Esophagus squamous epithelium (tissue), 5 donors: ENCODE data around the gene MS4A4A. TPM values are rescaled to one million over a fixed set of nuclear protein-coding genes. Genes with fewer than 3 reads are reported as not detected.
A peak's percentile ranks its signal among the peaks of the same experiment; 100 is the strongest.

Source experiments
- DNase-seq: peaks from one replicate; lab custom pipeline; 2025; lab: John Stamatoyannopoulos, UW
- H3K27ac ChIP-seq, 4 donors: fragments of 200-600 bp; sonication (generic); one replicate each; pipeline ENCODE4 v1.5.1; 2016 to 2019; ENCODE audit warnings: mild to moderate bottlenecking in 1 of 4
- H3K27me3 ChIP-seq, 4 donors: fragments of 200-600 bp; sonication (generic); 1 replicate in 3 of 4; 2 replicates in 1 of 4; pipeline versions ENCODE4 v1.5.1 to v1.6.0; 2017 to 2021; ENCODE audit warnings: antibody characterized with exemption in 1 of 4
- H3K36me3 ChIP-seq, 3 donors: fragments of 200-600 bp; sonication (generic); one replicate each; pipeline ENCODE4 v1.5.1; 2016 to 2019
- H3K4me1 ChIP-seq, 3 donors: fragments of 200-600 bp; sonication (generic); one replicate each; pipeline ENCODE4 v1.5.1; 2017 to 2019
- H3K4me3 ChIP-seq, 4 donors: fragments of 200-600 bp; sonication (generic); 1 replicate in 3 of 4; 2 replicates in 1 of 4; pipeline ENCODE4 v1.5.1; 2016 to 2019; ENCODE audit warnings: mild to moderate bottlenecking in 2 of 4, moderate library complexity in 1 of 4
- H3K9me3 ChIP-seq, 3 donors: fragments of 200-600 bp; sonication (generic); one replicate each; pipeline ENCODE4 v1.5.1; 2016 to 2019
- CTCF ChIP-seq, 6 experiments: fragments of 450-650 bp in 4 of 6; fragments of 200-600 bp in 2 of 6; sonication (generic) in 2 of 6; IDR thresholded peaks; one replicate each; pipeline ENCODE4 v1.5.1; 2016 to 2019; ENCODE audit warnings: antibody characterized with exemption in 6 of 6, mild to moderate bottlenecking in 4 of 6, moderate library complexity in 4 of 6
- POLR2A ChIP-seq, 4 donors: fragments of 450-650 bp; IDR thresholded peaks; one replicate each; pipeline ENCODE4 v1.6.1; 2017; ENCODE audit warnings: antibody characterized with exemption in 4 of 4, mild to moderate bottlenecking in 4 of 4, moderate library complexity in 3 of 4
- WGBS, 2 donors: methylation state at CpG; one replicate each; pipeline ENCODE4 v1.1.5; 2018; 5-methylcytosine and 5-hydroxymethylcytosine counted together
- intact Hi-C: fragments of 100-400 bp; cut with DNase I; formaldehyde crosslinking; loops from one replicate; pipeline ENCODE4 v1.15.0; 2022
- total RNA-seq, 4 donors: library from RNA; depleted of rRNA; stranded (reverse); fragments of >200 nt; gene quantifications; one replicate each; pipeline ENCODE4 v1.1.0, GENCODE V29; 2016
- donor health status: DM: yes; HTN: yes; CAD: no.

The MS4A4A gene
- total RNA-seq, 4 donors from 2014 or later, result 0.42 to 32.0 (median 8.3) TPM

- TF ChIP-seq CTCF (IDR thresholded peaks at IDR 0.05) (peak in 1 of 6 experiments; percentile 12), POLR2A (IDR thresholded peaks at IDR 0.05) (no peak)
- Histone ChIP-seq H3K4me3 (no peak overlapping the region), H3K9me3 (no peaks in the 10 kb centered on the region), H3K27ac (no peak overlapping the region), H3K27me3 (no peaks in the 10 kb centered on the region), H3K4me1 (no peaks in the 10 kb centered on the region), H3K36me3 (no peaks in the 10 kb centered on the region)
- no peak for DNase-seq
- intact Hi-C loops, result no loop called here
Measured at GRCh38 chr11:60345489-60345888, 65.0 kb downstream of the MS4A4A start.

DNA sequence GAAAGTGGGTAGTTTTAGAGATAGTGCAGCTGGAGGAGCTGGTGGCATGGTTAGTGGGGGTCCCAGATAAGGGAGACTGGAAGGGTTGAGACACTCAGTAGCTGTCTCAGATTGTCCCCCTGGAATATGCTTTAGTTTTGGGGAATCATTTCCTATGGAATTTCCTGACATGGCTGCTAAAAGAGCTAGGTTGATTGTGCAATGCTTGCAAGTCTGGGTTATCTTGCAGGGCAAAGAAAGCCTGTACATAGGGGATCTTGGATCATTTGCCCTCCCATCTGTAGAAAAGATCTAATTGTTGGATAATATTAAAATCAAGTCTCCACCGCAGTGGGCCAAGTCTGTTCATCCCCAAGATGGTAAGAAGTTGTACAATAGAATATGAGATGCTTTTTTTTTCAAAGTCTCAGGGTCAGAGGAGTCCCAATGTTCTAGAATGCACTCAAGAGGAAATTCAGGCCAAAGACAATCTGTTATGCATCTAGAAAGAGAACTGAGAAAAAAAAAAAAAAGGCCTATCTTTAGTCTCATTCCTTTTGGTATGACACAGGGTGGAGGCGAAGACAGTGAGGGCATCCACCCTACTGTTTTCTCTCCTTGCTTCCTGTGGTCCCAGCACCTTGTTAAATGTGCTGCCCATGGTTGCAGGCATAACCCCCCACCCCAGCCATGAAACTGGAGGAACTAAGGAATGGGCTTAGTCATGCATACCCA lies 66.8 kb downstream of the MS4A4A start:
- no peak overlapping the region for H3K27ac ChIP-seq
- H3K27me3 ChIP-seq, result no peaks in the 10 kb centered on the region
- no peaks in the 10 kb centered on the region for H3K36me3 ChIP-seq
- WGBS, 2 donors, result 71 to 93% methylated on average over 2 of the region's 2 CpGs
- no peak for DNase-seq
- no peak overlapping the region for H3K4me3 ChIP-seq
- no peaks in the 10 kb centered on the region for H3K4me1 ChIP-seq
- H3K9me3 ChIP-seq, result no peaks in the 10 kb centered on the region
- no peak for TF ChIP-seq CTCF (IDR thresholded peaks at IDR 0.05)
- no peak for TF ChIP-seq POLR2A (IDR thresholded peaks at IDR 0.05)
- intact Hi-C loops, result no loop called here

- no peaks in the 10 kb centered on the region for H3K4me1 ChIP-seq
- no peaks in the 10 kb centered on the region for H3K9me3 ChIP-seq
- no peaks in the 10 kb centered on the region for H3K27me3 ChIP-seq
- no peak overlapping the region for H3K4me3 ChIP-seq
- TF ChIP-seq POLR2A (IDR thresholded peaks at IDR 0.05) (no peak), CTCF (IDR thresholded peaks at IDR 0.05) (no peak)
- no peaks in the 10 kb centered on the region for H3K36me3 ChIP-seq
- intact Hi-C loops, result no loop called here
- no peak overlapping the region for H3K27ac ChIP-seq
- 58 to 76% methylated on average over 2 of the region's 2 CpGs for WGBS, 2 donors
- no peak for DNase-seq
Measured at GRCh38 chr11:60348116-60348515, 67.7 kb downstream of the MS4A4A start.

- intact Hi-C loops, result no loop called here
- H3K27me3 ChIP-seq, result no peaks in the 10 kb centered on the region
- WGBS, 2 donors, result 69 to 88% methylated on average over 1 of the region's 1 CpG
- no peak overlapping the region for H3K4me3 ChIP-seq
- no peak overlapping the region for H3K27ac ChIP-seq
- H3K4me1 ChIP-seq, result no peaks in the 10 kb centered on the region
- no peaks in the 10 kb centered on the region for H3K36me3 ChIP-seq
- TF ChIP-seq CTCF (IDR thresholded peaks at IDR 0.05), result no peak
- no peak for TF ChIP-seq POLR2A (IDR thresholded peaks at IDR 0.05)
- H3K9me3 ChIP-seq, result no peaks in the 10 kb centered on the region
- DNase-seq, result no peak
Measured at GRCh38 chr11:60349990-60350389, 69.5 kb downstream of the MS4A4A start.

DNA sequence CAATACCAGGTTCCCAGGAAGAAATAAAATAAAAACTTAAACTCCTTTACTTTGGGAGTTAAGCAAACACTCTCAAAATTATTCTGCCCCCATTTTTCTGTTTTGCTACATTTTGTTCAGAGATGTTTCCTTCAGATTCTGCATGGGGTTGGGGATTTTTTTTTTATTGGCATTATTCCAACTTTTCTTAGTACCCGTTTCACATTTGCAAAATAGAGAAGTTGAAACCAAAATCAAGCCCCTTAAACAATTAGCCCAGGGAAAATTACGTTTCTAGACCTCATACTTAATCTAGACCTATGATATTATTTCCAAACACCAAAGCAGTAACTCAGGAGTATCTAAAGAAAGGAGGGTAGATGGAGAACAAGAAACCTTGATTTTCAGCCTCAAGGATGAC lies 77.3 kb downstream of the MS4A4A start:
- H3K9me3 ChIP-seq, result no peaks in the 10 kb centered on the region
- no peak for DNase-seq
- no peak overlapping the region for H3K4me3 ChIP-seq
- intact Hi-C loops, result no loop called here
- no peaks in the 10 kb centered on the region for H3K27me3 ChIP-seq
- no peak for TF ChIP-seq CTCF (IDR thresholded peaks at IDR 0.05)
- TF ChIP-seq POLR2A (IDR thresholded peaks at IDR 0.05), result no peak
- no peaks in the 10 kb centered on the region for H3K4me1 ChIP-seq
- H3K36me3 ChIP-seq, result no peaks in the 10 kb centered on the region
- 17% methylated on average over 2 of the region's 2 CpGs for WGBS, 2 donors
- H3K27ac ChIP-seq, result no peak overlapping the region

Other genes with a start within 250 kb of the MS4A4A start
- gene OOSP2, start 240.3 kb upstream of the MS4A4A start, total RNA-seq, result not detected
- not detected for gene MS4A3, start 224.0 kb upstream of the MS4A4A start, total RNA-seq
- 10 to 100 TPM in 1 of 4 donors, under 1 TPM in 1, not detected in 2; 0.12 to 13.2 TPM for gene MS4A2, start 192.0 kb upstream of the MS4A4A start, total RNA-seq
- 10 to 100 TPM in 2 of 4 donors, 1 to 10 TPM in 2; 2.7 to 87.7 (median 23.7) TPM for gene MS4A6A, start 97.6 kb upstream of the MS4A4A start, total RNA-seq
- gene MS4A4E, start 37.5 kb upstream of the MS4A4A start, total RNA-seq, result 1 to 10 TPM in 1 of 4 donors, under 1 TPM in 2, not detected in 1; 0.32 to 4.2 (median 0.88) TPM
- gene MS4A6E, start 46.6 kb downstream of the MS4A4A start, total RNA-seq, result not detected
- 10 to 100 TPM in 2 of 4 donors, 1 to 10 TPM in 2; 3.8 to 23.5 (median 10.3) TPM for gene MS4A7, start 97.9 kb downstream of the MS4A4A start, total RNA-seq
- gene MS4A14, start 115.8 kb downstream of the MS4A4A start, total RNA-seq, result under 1 TPM; 0.15 to 0.95 (median 0.42) TPM
- not detected for gene MS4A5, start 148.9 kb downstream of the MS4A4A start, total RNA-seq
- gene MS4A1, start 175.2 kb downstream of the MS4A4A start, total RNA-seq, result 1 to 10 TPM in 1 of 4 donors, under 1 TPM in 1, not detected in 2; 0.38 to 1.2 TPM
- not detected for gene MS4A12, start 212.1 kb downstream of the MS4A4A start, total RNA-seq
- not detected for gene MS4A13, start 234.7 kb downstream of the MS4A4A start, total RNA-seq